Epithelial cell of proximal tubule (primary cell): ENCODE data around the gene PLEKHJ1. TPM values are rescaled to one million over a fixed set of nuclear protein-coding genes. Genes with fewer than 3 reads are reported as not detected.

Experiments
- DNase-seq: peaks from one replicate; pipeline ENCODE4 v3.0.0-alpha.2; 2011; ENCODE audit warnings: low read depth
- H3K4me3 ChIP-seq: 2 replicates; pipeline ENCODE4 v1.5.1; 2011; ENCODE audit warnings: low read depth, mild to moderate bottlenecking, low read length
- total RNA-seq: library from RNA; depleted of rRNA; stranded (reverse); fragments of >200 nt; gene quantifications from 2 replicates; pipeline ENCODE4 v1.2.3, GENCODE V29; 2015
- TF ChIP-seq, protein P1 (sequence below): conservative IDR thresholded peaks from 2 replicates; pipeline ENCODE4 v1.5.1; 2012; ENCODE audit warnings: low read depth, mild to moderate bottlenecking, low read length

PLEKHJ1 gene
- total RNA-seq, 1 donor from 2014 or later, result 167 TPM

DNA sequence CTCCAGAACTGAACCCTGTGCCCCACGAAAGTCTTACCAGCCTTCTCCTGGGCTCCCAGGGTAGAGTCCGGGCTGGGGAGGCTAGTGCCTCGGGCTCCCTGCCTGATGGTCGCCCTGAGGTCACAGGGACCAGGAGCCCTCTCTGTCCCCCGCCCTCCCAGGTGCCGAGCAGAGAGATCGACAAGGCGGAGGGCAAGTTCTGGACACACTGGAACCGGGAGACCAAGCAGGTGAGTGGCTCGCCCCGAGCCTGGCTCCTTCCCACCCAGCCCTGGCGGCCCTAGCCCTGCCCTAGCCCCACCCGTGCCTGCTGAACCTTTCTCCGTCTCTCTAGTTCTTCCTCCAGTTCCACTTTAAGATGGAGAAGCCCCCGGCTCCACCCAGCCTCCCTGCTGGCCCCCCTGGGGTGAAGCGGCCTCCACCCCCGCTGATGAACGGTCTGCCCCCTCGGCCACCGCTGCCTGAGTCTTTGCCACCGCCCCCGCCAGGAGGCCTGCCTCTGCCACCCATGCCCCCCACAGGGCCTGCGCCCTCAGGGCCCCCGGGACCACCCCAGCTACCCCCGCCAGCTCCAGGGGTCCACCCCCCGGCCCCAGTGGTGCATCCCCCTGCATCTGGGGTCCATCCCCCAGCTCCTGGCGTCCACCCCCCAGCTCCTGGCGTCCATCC, 11.4 kb upstream of the PLEKHJ1 start:
- TF ChIP-seq, protein P1, sequence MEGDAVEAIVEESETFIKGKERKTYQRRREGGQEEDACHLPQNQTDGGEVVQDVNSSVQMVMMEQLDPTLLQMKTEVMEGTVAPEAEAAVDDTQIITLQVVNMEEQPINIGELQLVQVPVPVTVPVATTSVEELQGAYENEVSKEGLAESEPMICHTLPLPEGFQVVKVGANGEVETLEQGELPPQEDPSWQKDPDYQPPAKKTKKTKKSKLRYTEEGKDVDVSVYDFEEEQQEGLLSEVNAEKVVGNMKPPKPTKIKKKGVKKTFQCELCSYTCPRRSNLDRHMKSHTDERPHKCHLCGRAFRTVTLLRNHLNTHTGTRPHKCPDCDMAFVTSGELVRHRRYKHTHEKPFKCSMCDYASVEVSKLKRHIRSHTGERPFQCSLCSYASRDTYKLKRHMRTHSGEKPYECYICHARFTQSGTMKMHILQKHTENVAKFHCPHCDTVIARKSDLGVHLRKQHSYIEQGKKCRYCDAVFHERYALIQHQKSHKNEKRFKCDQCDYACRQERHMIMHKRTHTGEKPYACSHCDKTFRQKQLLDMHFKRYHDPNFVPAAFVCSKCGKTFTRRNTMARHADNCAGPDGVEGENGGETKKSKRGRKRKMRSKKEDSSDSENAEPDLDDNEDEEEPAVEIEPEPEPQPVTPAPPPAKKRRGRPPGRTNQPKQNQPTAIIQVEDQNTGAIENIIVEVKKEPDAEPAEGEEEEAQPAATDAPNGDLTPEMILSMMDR, result no peak

DNA sequence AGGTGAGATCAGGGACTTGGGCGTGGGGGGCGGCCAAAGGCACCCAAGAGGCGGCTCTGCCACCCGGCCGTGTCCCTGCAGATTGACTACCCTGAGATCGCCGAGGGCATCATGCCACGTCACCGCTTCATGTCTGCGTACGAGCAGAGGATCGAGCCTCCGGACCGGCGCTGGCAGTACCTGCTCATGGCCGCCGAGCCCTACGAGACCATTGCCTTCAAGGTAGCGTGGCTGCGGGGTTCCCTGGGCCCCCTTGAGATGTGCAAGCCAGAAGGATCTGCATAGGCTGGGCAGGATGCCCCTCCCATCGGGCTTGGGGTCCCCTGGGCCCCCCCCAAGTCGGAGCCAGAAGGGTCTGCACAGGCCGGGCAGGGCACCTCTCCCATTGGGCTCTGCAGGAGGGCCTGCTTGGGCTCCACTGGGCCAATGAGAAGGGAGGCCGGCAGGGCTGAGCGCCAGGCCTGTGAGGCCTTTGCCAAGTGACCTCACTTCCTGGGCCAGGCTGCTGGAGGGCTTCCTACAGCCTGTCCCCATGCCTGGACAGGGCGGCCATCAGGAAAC, 10.8 kb upstream of the PLEKHJ1 start:
- TF ChIP-seq, protein P1, result no peak
- no peak for DNase-seq
- no peak overlapping the region for H3K4me3 ChIP-seq

More for the DNA sequence above, 11.4 kb upstream of the PLEKHJ1 start:
- no peak overlapping the region for H3K4me3 ChIP-seq
- no peak for DNase-seq

DNA sequence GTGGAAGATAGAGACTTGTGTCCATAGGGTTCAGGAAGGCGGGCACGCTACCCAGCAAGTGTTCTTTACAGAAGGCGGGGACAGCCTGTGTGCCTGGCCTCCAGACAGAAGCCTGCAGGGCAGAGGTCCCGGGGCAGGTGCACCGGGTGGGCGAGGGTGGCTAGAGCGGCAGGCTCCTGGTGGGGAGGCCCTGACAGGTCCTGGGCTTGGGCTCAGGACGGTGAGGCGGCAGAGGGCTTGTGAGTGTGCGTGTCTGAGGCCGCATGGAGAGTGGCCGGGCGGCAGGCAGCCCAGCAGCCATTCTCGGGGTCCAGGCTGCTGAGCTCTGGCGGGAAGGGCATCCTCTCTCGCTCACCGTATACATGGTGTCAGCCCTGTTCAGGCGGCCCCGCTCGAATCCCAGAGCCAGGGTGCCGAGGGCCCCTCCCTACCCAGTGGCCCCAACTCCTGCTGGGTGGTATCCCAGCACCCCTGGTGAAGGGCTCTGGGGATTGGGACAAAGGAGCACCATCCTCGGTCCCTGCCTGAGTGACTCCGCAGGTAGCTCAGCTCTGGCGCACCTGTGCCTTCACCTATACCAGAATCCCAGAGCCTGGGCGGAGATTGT, 10.0 kb upstream of the PLEKHJ1 start:
- no peak for DNase-seq
- TF ChIP-seq, protein P1, result no peak

DNA sequence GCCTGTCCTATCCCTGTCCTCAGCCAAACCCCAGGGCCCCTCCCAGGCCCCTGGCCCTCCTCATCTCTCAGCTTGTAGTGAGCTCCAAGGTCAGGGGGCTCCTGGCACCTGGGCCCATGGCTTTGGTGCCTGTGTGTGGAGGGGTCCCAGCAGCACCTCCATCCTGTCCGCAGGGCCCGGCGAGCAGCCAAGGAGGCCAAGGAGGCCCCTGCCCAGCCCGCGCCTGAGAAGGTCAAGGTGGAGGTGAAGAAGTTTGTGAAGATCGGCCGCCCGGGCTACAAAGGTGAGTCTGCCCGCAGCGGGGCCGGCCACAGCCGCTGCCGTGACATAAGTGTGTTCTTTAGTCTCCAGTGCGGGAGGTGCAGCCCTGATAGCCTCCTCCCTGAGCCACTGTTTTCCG, 9.1 kb upstream of the PLEKHJ1 start:
- no peak overlapping the region for H3K4me3 ChIP-seq
- TF ChIP-seq, protein P1, result no peak
- DNase-seq, result no peak

More for the DNA sequence above, 10.0 kb upstream of the PLEKHJ1 start:
- H3K4me3 ChIP-seq, result no peak overlapping the region

DNA sequence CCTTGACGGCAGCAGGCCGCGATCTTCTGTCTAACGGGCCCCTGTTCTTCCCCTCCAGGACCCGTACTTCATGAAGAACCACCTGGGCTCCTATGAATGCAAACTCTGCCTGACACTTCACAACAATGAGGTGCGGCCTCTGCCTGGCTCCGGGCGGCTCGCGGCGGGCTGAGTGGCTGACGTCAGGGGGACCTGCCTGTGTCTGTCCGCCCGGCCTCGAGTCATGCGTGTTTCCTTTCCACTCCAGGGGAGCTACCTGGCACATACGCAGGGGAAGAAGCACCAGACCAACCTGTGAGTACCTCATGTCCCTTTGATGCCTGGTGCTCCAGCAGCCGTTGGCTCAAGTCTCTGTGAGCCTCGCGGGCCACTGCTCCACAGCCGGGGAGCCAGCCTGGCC, 8.4 kb upstream of the PLEKHJ1 start:
- DNase-seq, result no peak
- no peak overlapping the region for H3K4me3 ChIP-seq
- TF ChIP-seq, protein P1, result no peak

DNA sequence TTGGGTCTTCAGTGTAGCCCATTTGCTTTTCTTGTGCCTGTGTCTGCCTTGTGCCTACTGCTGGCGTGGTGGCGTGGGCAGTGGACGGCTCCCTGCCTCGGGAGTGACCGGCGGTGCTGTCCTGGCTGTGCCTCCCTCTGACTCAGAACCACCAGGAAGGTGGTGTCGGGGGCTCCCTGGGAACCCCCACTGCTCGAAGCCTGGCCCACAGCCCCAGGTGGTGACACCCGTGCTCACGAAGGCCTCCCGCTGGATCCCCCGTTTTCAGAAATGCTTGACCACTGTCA, 7.9 kb upstream of the PLEKHJ1 start:
- no peak for DNase-seq
- H3K4me3 ChIP-seq, result no peak overlapping the region
- TF ChIP-seq, protein P1, result no peak
